HG03039 (cell line): Measurements from ENCODE around the gene PRKCB.
"Not testable (repeated sequence)": the region's sequence is repeated elsewhere in the genome, so short reads cannot be mapped to it uniquely, and the experiment has no call there.

Source experiments
- ATAC-seq: cut with Tn5 transposase; IDR thresholded peaks from one replicate; pipeline ENCODE4 v1.9.1; 2021; ENCODE audit warnings: mild to moderate bottlenecking, moderate library complexity; ENCODE audit not compliant: unreplicated experiment

Gene PRKCB

GRCh38 chr16:24206926-24207325 is 371.1 kb downstream of the PRKCB start:
- ATAC-seq: no peak

- ATAC-seq: no peak
Observed at GRCh38 chr16:24208710-24209109, 372.9 kb downstream of the PRKCB start.

- ATAC-seq: no peak
Observed at GRCh38 chr16:24214992-24215391, 379.2 kb downstream of the PRKCB start.

GRCh38 chr16:24216961-24217360 is 381.2 kb downstream of the PRKCB start:
- no peak for ATAC-seq

- ATAC-seq: no peak
Observed at GRCh38 chr16:24217461-24217860, 381.7 kb downstream of the PRKCB start.

GRCh38 chr16:24218299-24218698 is 382.5 kb downstream of the PRKCB start:
- no peak for ATAC-seq

- ATAC-seq: no peak
Observed at GRCh38 chr16:24221219-24221618, 385.4 kb downstream of the PRKCB start.

- ATAC-seq: no peak
Observed at GRCh38 chr16:24228514-24228913, 392.7 kb downstream of the PRKCB start.

GRCh38 chr16:24232936-24233335 is 397.2 kb downstream of the PRKCB start:
- ATAC-seq: no peak

GRCh38 chr16:24234737-24235136 is 399.0 kb downstream of the PRKCB start:
- ATAC-seq: no peak

GRCh38 chr16:24235806-24236205 is 400.0 kb downstream of the PRKCB start:
- ATAC-seq: no peak

GRCh38 chr16:24238846-24239245 is 403.1 kb downstream of the PRKCB start:
- not testable (repeated sequence) for ATAC-seq

GRCh38 chr16:24246911-24247607 is 411.3 kb downstream of the PRKCB start:
- ATAC-seq: no peak

GRCh38 chr16:24253192-24253591 is 417.4 kb downstream of the PRKCB start:
- no peak for ATAC-seq

- ATAC-seq: no peak
Observed at GRCh38 chr16:24255456-24256371, 419.9 kb downstream of the PRKCB start, which contains the start of gene CACNG3. TSS of gene CACNG3 (plus strand) at chr16:24256335. CDS start at chr16:24256755, 420 bp downstream.

- ATAC-seq: no peak
Observed at GRCh38 chr16:24257958-24258357, 422.2 kb downstream of the PRKCB start.

- ATAC-seq: no peak
Observed at GRCh38 chr16:24258791-24259190, 423.0 kb downstream of the PRKCB start.

GRCh38 chr16:24262816-24263215 is 427.0 kb downstream of the PRKCB start:
- no peak for ATAC-seq
